Bone marrow (tissue), 2 donors: Measurements from ENCODE around the gene ZNF785.
"Not testable (repeated sequence)": the region's sequence is repeated elsewhere in the genome, so short reads cannot be mapped to it uniquely, and the experiment has no call there.

Source experiments
- DNase-seq, 2 donors: peaks; one replicate each; lab custom pipeline; 2025; lab: John Stamatoyannopoulos, UW

Gene ZNF785

GRCh38 chr16:30539986-30540526 lies 45.4 kb downstream of the ZNF785 start:
- not testable (repeated sequence) for DNase-seq

GRCh38 chr16:30539000-30539964 lies 46.2 kb downstream of the ZNF785 start:
- no peak for DNase-seq

- DNase-seq = not testable (repeated sequence)
Measured at GRCh38 chr16:30536391-30537024, 49.0 kb downstream of the ZNF785 start.

- DNase-seq = peak in 1 of 2 donors; percentile 56
Measured at GRCh38 chr16:30535777-30536190, 49.7 kb downstream of the ZNF785 start.

GRCh38 chr16:30535106-30535776 lies 50.3 kb downstream of the ZNF785 start:
- peak; percentile 30 to 50 for DNase-seq

GRCh38 chr16:30534368-30535105 lies 51.0 kb downstream of the ZNF785 start, which contains the start of gene ZNF747:
Gene ZNF747 (minus strand): TSS chr16:30534858. CDS start chr16:30534679, 179 bp downstream.
- peak; percentile 50 to 68 for DNase-seq

- DNase-seq = no peak
Measured at GRCh38 chr16:30533748-30534367, 51.6 kb downstream of the ZNF785 start.

GRCh38 chr16:30533146-30533522 lies 52.4 kb downstream of the ZNF785 start:
- DNase-seq = no peak

GRCh38 chr16:30532285-30533145 lies 53.0 kb downstream of the ZNF785 start:
- DNase-seq = no peak
